Keratinocyte (primary cell): ENCODE data around the gene NPSR1.

ENCODE experiments used
- CTCF ChIP-seq, 3 experiments: IDR thresholded peaks in 1 of 3; conservative IDR thresholded peaks in 1 of 3; optimal IDR thresholded peaks in 1 of 3; 2 replicates in 2 of 3; 3 replicates in 1 of 3; pipeline versions ENCODE3 to v1.5.1; 2011; ENCODE audit warnings: low read length in 3 of 3, mild to moderate bottlenecking in 3 of 3, moderate library complexity in 2 of 3, control low read depth in 1 of 3, inconsistent platforms in 1 of 3; ENCODE audit not compliant: insufficient read depth in 2 of 3; ENCODE audit errors: extremely low read depth in 1 of 3
- EZH2 ChIP-seq: IDR thresholded peaks from one replicate; pipeline ENCODE4 v1.6.1; 2012; ENCODE audit warnings: inconsistent platforms, mild to moderate bottlenecking, low read length, moderate library complexity

GRCh38 chr7:34612661-34613060 lies 45.4 kb upstream of the NPSR1 start:
- no peak for TF ChIP-seq CTCF (optimal IDR thresholded peaks at IDR 0.05 in 1 of 3, IDR thresholded peaks at IDR 0.05 in 1 of 3, conservative IDR thresholded peaks at IDR 0.05 in 1 of 3; ENCODE audit: extremely low read depth in 1 of 3, insufficient read depth in 2 of 3, low read length in 3 of 3)
- no peak for TF ChIP-seq EZH2
